Neuronal stem cell (in vitro differentiated cells): ENCODE measurements around the gene CUEDC2.

ENCODE experiments used
- DNase-seq: peaks from one replicate; pipeline ENCODE4 v3.0.0-alpha.2; 2013; ENCODE audit warnings: low spot score
- H2AFZ ChIP-seq: one replicate; pipeline ENCODE4 v1.6.1; 2013; ENCODE audit warnings: mild to moderate bottlenecking, low read length, inconsistent platforms
- H2AK5ac ChIP-seq: 2 replicates; pipeline ENCODE4 v1.6.1; 2013; ENCODE audit warnings: low read depth, mild to moderate bottlenecking, inconsistent platforms, low read length, moderate library complexity, mixed read lengths
- H2BK120ac ChIP-seq: 2 replicates; pipeline ENCODE4 v1.6.1; 2013; ENCODE audit warnings: low read depth, mild to moderate bottlenecking, inconsistent platforms, low read length, moderate library complexity, mixed read lengths
- H2BK12ac ChIP-seq: one replicate; pipeline ENCODE4 v1.6.1; 2013; ENCODE audit warnings: low read length, inconsistent platforms
- H2BK15ac ChIP-seq: 2 replicates; pipeline ENCODE4 v1.6.1; 2013; ENCODE audit warnings: mild to moderate bottlenecking, low read length, inconsistent platforms, mixed read lengths
- H2BK5ac ChIP-seq: one replicate; pipeline ENCODE4 v1.6.1; 2013; ENCODE audit warnings: inconsistent platforms, mild to moderate bottlenecking, low read length, moderate library complexity
- H3K14ac ChIP-seq: one replicate; pipeline ENCODE4 v1.6.1; 2013; ENCODE audit warnings: low read length, inconsistent platforms
- H3K18ac ChIP-seq: 2 replicates; pipeline ENCODE4 v1.6.1; 2013; ENCODE audit warnings: low read length, inconsistent platforms
- H3K23ac ChIP-seq: 2 replicates; pipeline ENCODE4 v1.6.1; 2013; ENCODE audit warnings: low read depth, mild to moderate bottlenecking, mixed read lengths, low read length, inconsistent platforms; ENCODE audit not compliant: poor library complexity
- H3K27ac ChIP-seq: replicated peaks from 3 replicates; pipeline ENCODE4 v1.5.1; 2013; ENCODE audit warnings: low read length, inconsistent platforms
- H3K27me3 ChIP-seq, 3 experiments: 2 replicates each; pipeline ENCODE4 v1.6.1; 2013; ENCODE audit warnings: low read length in 3 of 3, mild to moderate bottlenecking in 2 of 3, inconsistent platforms in 1 of 3, low read depth in 1 of 3, mixed read lengths in 1 of 3, moderate library complexity in 1 of 3; ENCODE audit not compliant: control insufficient read depth in 3 of 3, insufficient read depth in 3 of 3
- H3K36me3 ChIP-seq, 2 donors: replicated peaks in 1 of 2; 2 replicates each; pipeline ENCODE4 v1.6.1; 2013; ENCODE audit warnings: low read length in 2 of 2; ENCODE audit not compliant: control insufficient read depth in 2 of 2, insufficient read depth in 2 of 2
- H3K4ac ChIP-seq: 2 replicates; pipeline ENCODE4 v1.6.1; 2013; ENCODE audit warnings: inconsistent platforms, mild to moderate bottlenecking, low read length, moderate library complexity
- H3K4me1 ChIP-seq, 2 donors: 1 replicate in 1 of 2; 2 replicates in 1 of 2; pipeline ENCODE4 v1.6.1; 2013; ENCODE audit warnings: low read length in 2 of 2, low read depth in 1 of 2; ENCODE audit not compliant: control insufficient read depth in 2 of 2, insufficient read depth in 1 of 2
- H3K4me2 ChIP-seq: one replicate; pipeline ENCODE4 v1.6.1; 2013; ENCODE audit warnings: mild to moderate bottlenecking, low read length, inconsistent platforms; ENCODE audit not compliant: insufficient read depth, poor library complexity, severe bottlenecking
- H3K4me3 ChIP-seq, 2 donors: 2 replicates each; pipeline ENCODE4 v1.5.1; 2013; ENCODE audit warnings: low read length in 2 of 2, mild to moderate bottlenecking in 2 of 2, inconsistent platforms in 1 of 2, moderate library complexity in 1 of 2
- H3K79me1 ChIP-seq: one replicate; pipeline ENCODE4 v1.6.1; 2013; ENCODE audit warnings: low read depth, mild to moderate bottlenecking, inconsistent platforms, low read length, moderate library complexity
- H3K9ac ChIP-seq: one replicate; pipeline ENCODE4 v1.6.1; 2013; ENCODE audit warnings: mild to moderate bottlenecking, low read depth, low read length, inconsistent platforms; ENCODE audit not compliant: poor library complexity
- H3K9me3 ChIP-seq, 2 donors: replicated peaks in 1 of 2; 2 replicates each; pipeline versions ENCODE3 to v1.6.1; 2013; ENCODE audit warnings: low read length in 2 of 2, mild to moderate bottlenecking in 2 of 2, inconsistent platforms in 1 of 2, low read depth in 1 of 2, mixed read lengths in 1 of 2, moderate library complexity in 1 of 2; ENCODE audit not compliant: control insufficient read depth in 2 of 2, insufficient read depth in 1 of 2
- H4K8ac ChIP-seq: one replicate; pipeline ENCODE4 v1.6.1; 2013; ENCODE audit warnings: low read depth, mild to moderate bottlenecking, inconsistent platforms, low read length, moderate library complexity
- H4K91ac ChIP-seq: one replicate; pipeline ENCODE4 v1.6.1; 2013; ENCODE audit warnings: low read length, low read depth, mild to moderate bottlenecking, inconsistent platforms; ENCODE audit not compliant: poor library complexity
- WGBS, 2 donors: extraction: QIAGEN DNeasy Blood & Tissue Kit; methylation state at CpG; one replicate each; pipeline ENCODE4 v1.1.7; 2013; ENCODE audit warnings: missing lambda C conversion rate in 2 of 2, mixed read lengths in 1 of 2; ENCODE audit not compliant: insufficient read length in 2 of 2, insufficient replicate concordance in 1 of 2; ENCODE audit errors: extremely low coverage in 2 of 2; 5-methylcytosine and 5-hydroxymethylcytosine counted together

Gene CUEDC2

GRCh38 chr10:102419269-102420180, 12.8 kb downstream of the CUEDC2 start:
- Histone ChIP-seq H4K8ac (no peak overlapping the region), H3K4ac (no peak overlapping the region), H3K4me3 (peak overlapping the region; percentile 81 to 87), H2AK5ac (no peak overlapping the region), H3K9me3 (no peaks in the 10 kb centered on the region), H3K23ac (peak overlapping the region; percentile 19), H3K4me1 (peaks cover 24 to 25% of the 10 kb centered on the region in 2 donors), H2BK120ac (no peak overlapping the region), H3K36me3 (peaks cover 11 to 29% of the 10 kb centered on the region in 2 donors), H3K18ac (peak overlapping the region; percentile 93), H3K9ac (peak overlapping the region; percentile 85), H3K27ac (no peak overlapping the region), H4K91ac (no peak overlapping the region), H2BK5ac (peak overlapping the region; percentile 1), H3K79me1 (no peaks in the 10 kb centered on the region), H3K27me3 (peaks cover 0 to 15% (median 0%) of the 10 kb centered on the region in 3 experiments), H3K14ac (peak overlapping the region; percentile 86), H2BK15ac (peak overlapping the region; percentile 11), H2BK12ac (no peak overlapping the region), H3K4me2 (peak overlapping the region; percentile 100), H2AFZ (peak overlapping the region; percentile 98)
- peak; percentile 87 for DNase-seq
- no CpG with 5 or more reads among the region's 54 CpGs for WGBS, 2 donors

DNA sequence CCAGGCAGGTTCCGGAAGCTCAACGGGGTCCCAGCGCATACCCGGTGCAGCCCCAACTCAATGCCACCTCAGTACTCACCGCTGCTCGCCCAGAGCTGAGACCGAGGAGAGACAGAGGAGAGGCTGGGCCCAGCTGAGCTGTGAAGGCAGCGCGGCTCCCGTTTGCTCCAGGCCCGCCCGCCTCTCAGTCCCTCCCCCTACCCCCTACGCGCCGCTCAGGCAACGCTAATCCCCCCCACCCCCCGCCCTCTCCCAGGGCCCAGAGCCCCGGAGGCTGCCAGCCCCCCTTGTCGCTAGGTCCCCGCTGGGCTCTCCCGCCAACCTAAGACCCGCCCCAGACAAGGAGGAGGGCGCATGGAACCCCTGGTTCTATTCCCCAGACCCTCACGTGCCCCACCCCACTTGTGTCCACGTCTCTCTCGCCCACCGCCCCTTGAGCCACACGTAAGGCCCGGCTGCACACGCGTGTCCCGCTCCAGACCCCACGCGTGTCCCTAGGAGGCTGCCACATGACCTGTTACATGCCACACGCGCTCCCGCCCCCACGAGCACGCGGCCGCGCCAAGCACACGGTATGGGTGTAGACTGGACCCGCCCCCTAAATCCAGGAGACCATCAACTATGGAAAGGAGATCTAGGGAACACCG, 13.6 kb downstream of the CUEDC2 start, which contains the start of gene PSD:
TSS of gene PSD (minus strand) at position 164 of the 647 bp plus-strand sequence. CDS start 1,747 bp downstream, outside the sequence.
- Histone ChIP-seq H3K9ac (peak within 1 kb of the TSS; percentile 27), H2BK120ac (no peak within 1 kb of the TSS), H3K23ac (no peak within 1 kb of the TSS), H3K27ac (no peak within 1 kb of the TSS), H3K27me3 (peaks cover 0 to 15% (median 0%) of the 10 kb centered on the region in 3 experiments), H3K4me1 (peaks cover 30 to 32% of the 10 kb centered on the region in 2 donors), H4K8ac (no peak within 1 kb of the TSS), H3K4me3 (peak within 1 kb of the TSS; percentile 81 to 87), H2BK15ac (peak within 1 kb of the TSS; percentile 45), H3K18ac (peak within 1 kb of the TSS; percentile 84), H3K9me3 (no peaks in the 10 kb centered on the region), H2AFZ (peak within 1 kb of the TSS; percentile 98), H3K79me1 (no peaks in the 10 kb centered on the region), H3K14ac (no peak within 1 kb of the TSS), H2BK5ac (no peak within 1 kb of the TSS), H4K91ac (no peak within 1 kb of the TSS), H2BK12ac (no peak within 1 kb of the TSS), H3K4ac (no peak within 1 kb of the TSS), H3K36me3 (peaks cover 6 to 22% of the 10 kb centered on the region in 2 donors), H2AK5ac (peak within 1 kb of the TSS; percentile 72), H3K4me2 (peak within 1 kb of the TSS; percentile 100)
- no CpG with 5 or more reads among the region's 45 CpGs for WGBS, 2 donors
- DNase-seq: no peak

- Histone ChIP-seq H3K27ac (no peak overlapping the region), H3K4ac (no peak overlapping the region), H3K23ac (no peak overlapping the region), H3K9me3 (no peaks in the 10 kb centered on the region), H3K4me1 (peaks cover 38 to 48% of the 10 kb centered on the region in 2 donors), H3K18ac (no peak overlapping the region), H3K4me3 (no peak overlapping the region), H3K9ac (no peak overlapping the region), H3K4me2 (no peak overlapping the region), H3K27me3 (peaks cover 0 to 7% (median 0%) of the 10 kb centered on the region in 3 experiments), H4K8ac (no peak overlapping the region), H2BK5ac (no peak overlapping the region), H3K79me1 (no peaks in the 10 kb centered on the region), H2AK5ac (no peak overlapping the region), H2BK120ac (no peak overlapping the region), H3K36me3 (peaks cover 0 to 11% of the 10 kb centered on the region in 2 donors), H4K91ac (no peak overlapping the region), H3K14ac (no peak overlapping the region), H2AFZ (no peak overlapping the region), H2BK12ac (no peak overlapping the region), H2BK15ac (peak overlapping the region; percentile 3)
- DNase-seq: no peak
- WGBS, 2 donors: no CpG with 5 or more reads among the region's 20 CpGs
These were observed 15.7 kb downstream of the CUEDC2 start for GRCh38 chr10:102416695-102417094.

DNA sequence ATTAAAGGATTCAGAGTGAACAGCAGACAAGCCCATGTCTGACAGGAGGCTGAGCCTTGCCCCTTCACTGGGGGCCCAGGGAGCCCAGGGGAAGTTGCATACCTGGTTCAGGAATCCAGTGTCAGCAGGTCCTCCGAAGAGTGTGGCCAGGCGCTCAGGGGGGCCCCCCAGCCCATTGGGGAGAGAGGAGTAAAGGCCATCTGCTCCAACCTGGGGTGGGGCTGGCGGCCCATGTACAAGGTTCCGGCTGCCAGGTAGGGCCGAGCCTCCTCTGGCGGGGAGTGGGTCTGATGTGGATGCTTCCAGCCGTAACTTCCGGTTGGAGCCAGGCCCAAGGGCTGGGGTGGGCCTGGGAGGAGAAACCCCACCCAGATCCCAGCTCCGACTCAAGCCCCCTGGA, 16.1 kb downstream of the CUEDC2 start:
- Histone ChIP-seq H4K8ac (no peak overlapping the region), H3K4me1 (peaks cover 38 to 49% of the 10 kb centered on the region in 2 donors), H3K18ac (no peak overlapping the region), H3K4ac (no peak overlapping the region), H3K9me3 (peaks cover 0 to 2% of the 10 kb centered on the region in 2 donors), H2BK15ac (peak overlapping the region; percentile 3), H2BK12ac (no peak overlapping the region), H3K27me3 (peaks cover 0 to 7% (median 0%) of the 10 kb centered on the region in 3 experiments), H2AK5ac (no peak overlapping the region), H4K91ac (no peak overlapping the region), H3K9ac (no peak overlapping the region), H3K79me1 (no peaks in the 10 kb centered on the region), H2AFZ (no peak overlapping the region), H3K36me3 (peaks cover 0 to 15% of the 10 kb centered on the region in 2 donors), H3K27ac (no peak overlapping the region), H2BK120ac (no peak overlapping the region), H3K4me2 (no peak overlapping the region), H3K23ac (no peak overlapping the region), H3K14ac (no peak overlapping the region), H2BK5ac (no peak overlapping the region), H3K4me3 (no peak overlapping the region)
- DNase-seq: no peak
- no CpG with 5 or more reads among the region's 9 CpGs for WGBS, 2 donors
